Measurements from ENCODE around the gene ABTB2. TPM values are rescaled to one million over a fixed set of nuclear protein-coding genes. Genes with fewer than 3 reads are reported as not detected.

Gene ABTB2
- total and polyA plus RNA-seq, 2 of the 8 experiments (the other 6 are each of a cell fraction or from before 2014, with no cell fraction given) = 7.7 to 10.2 TPM

- TF ChIP-seq, protein P1, sequence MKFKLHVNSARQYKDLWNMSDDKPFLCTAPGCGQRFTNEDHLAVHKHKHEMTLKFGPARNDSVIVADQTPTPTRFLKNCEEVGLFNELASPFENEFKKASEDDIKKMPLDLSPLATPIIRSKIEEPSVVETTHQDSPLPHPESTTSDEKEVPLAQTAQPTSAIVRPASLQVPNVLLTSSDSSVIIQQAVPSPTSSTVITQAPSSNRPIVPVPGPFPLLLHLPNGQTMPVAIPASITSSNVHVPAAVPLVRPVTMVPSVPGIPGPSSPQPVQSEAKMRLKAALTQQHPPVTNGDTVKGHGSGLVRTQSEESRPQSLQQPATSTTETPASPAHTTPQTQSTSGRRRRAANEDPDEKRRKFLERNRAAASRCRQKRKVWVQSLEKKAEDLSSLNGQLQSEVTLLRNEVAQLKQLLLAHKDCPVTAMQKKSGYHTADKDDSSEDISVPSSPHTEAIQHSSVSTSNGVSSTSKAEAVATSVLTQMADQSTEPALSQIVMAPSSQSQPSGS (IDR thresholded peaks at IDR 0.05; ENCODE audit: low read length) = no peak
- TF ChIP-seq SP2 (IDR thresholded peaks at IDR 0.05; ENCODE audit: low read length) (no peak), CTBP2 (IDR thresholded peaks at IDR 0.05; ENCODE audit: borderline replicate concordance, insufficient read depth, insufficient read length, low read length) (no peak)
Observed at GRCh38 chr11:34250211-34250610, 107.6 kb downstream of the ABTB2 start (continued).
